Measurements from ENCODE around the gene PIAS4.

DNA sequence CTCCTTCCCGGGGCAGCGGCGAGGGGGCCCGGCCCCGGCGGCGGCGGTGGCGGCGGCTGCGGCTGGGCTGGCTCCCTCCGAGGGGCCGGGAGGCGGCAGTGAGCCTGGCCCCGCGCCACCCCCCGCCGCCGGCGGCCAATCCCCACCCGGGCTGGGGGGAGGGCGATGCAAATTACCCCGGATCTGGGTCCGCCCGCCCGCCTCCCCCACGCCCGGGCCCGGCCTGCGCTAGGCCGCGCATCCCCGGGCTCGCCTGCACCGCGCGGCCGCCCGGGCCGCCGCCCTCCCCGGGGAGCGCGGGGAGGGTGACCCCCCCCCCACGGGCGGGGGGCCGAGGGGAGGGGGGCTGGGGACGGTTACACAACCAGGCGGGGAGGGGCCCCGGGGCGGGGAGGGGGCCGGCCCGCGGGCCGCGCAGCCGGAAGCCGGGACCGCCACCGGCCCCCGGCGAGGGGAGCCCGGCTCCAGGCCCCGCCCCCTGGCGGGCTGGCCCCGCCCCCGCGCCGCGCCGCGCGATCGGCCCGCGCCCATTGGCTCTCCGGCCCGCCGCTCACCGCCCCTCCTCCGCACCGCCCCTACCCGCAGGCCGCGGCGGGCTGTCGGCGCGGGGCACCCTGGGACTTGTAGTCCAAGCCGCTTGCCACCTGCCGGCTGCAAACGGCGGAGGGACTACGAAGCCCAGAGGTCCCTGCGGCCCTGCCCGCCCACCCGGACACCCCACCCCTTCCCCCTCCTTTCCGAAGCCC is 58.1 kb downstream of the PIAS4 start:
- TF ChIP-seq CTCF (IDR thresholded peaks at IDR 0.05) = no peak
- no peak for TF ChIP-seq EZH2phosphoT487 (IDR thresholded peaks at IDR 0.05)
